Inflammatory macrophage treated with lipopolysaccharide for 4 hours (primary cell): ENCODE measurements around the gene GH1.
"Not testable (repeated sequence)": the region's sequence is repeated elsewhere in the genome, so short reads cannot be mapped to it uniquely, and the experiment has no call there.

Experiments
- DNase-seq: peaks from one replicate; pipeline ENCODE4 v3.0.0-alpha.2; 2020

The GH1 gene

DNA sequence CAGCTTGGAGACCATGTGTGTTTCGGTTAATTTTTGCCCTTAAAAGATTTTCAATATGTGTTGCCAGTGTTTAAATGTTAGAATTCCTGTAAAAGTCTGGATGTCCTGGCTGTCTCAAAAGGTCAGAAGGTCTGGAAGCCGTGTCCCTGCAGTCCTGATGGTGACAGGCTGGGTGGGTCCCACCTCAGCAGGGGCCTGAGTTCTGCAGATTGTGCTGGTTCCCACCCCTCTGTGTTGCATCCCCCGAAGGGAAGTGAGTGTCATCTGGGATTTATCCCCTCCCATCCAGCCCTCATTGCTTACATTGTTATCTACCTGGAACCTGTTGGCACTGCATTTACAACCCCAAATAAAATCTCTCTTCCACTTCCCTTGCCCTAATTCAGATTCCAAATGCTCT lies 24.6 kb downstream of the GH1 start:
- not testable (repeated sequence) for DNase-seq

DNA sequence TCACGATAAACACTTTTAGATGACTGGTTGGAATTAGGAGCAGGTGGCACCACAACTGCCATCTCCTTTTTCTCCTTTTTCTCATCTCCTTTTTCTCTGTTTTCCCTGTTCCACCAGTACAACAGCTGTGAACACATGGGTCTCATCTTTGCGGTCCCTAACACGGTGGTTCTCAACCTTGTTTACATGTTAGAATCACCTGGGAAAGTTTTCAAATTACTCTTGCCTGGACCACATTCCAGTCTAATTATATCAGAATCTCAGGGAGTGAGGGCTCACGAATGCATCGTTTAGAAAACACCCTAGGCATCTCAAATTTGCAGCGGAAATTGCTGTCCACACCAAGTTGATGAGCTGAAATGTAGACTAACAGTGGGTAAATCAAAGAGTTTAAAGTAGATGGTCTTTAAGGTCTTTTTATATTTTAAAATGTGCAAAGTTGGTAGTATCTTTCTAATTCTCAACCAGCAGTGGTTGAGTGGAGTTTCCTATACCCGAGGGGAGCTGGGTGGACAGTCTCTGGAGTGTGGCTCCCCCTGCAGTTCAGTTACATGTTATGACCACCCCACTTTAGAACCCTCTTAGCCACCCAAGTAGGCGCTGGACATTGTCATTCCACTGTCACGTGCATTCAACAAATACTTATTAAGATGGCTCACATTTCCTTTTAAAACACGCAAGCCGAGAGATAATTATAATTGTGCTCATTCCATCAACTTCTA lies 26.2 kb downstream of the GH1 start:
- not testable (repeated sequence) for DNase-seq

DNA sequence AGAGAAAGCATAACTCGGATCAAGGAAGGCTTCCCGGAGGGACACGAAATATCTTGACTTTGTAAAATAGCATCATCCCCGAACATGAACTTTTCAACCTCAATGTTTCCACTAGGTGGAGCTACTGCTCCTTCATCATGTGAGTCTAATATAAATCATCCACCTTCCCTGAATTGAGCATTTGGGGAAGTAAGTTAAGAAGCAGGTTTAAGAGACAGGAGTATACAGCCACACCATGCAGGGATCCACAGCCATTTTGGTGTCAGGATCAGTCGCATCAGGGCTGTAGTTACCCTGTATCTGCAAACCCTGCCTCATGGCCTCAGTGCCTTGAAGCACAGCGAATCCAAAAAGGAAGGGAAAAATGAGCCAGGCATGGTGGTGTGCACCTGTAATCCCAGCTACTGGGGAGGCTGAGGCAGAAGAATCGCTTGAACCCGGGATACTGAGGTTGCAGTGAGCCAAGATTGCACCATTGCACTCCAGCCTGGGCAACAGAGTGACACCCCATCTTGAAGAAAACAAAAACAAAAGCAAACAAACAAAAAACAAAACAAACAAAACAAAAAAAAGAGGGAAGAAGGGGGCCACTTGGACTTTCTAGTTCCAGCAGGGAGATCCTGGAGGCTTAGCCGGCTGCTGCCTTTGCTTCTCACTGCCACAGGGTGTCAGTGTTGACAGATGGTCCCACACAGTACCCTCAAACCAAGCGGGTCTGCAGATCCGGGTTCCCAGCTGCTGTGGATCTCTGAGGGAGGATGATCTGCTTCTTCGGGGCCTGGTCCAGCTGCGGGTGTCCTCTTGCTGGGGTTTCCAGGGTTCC lies 29.4 kb downstream of the GH1 start:
- DNase-seq, result peak; percentile 38

DNA sequence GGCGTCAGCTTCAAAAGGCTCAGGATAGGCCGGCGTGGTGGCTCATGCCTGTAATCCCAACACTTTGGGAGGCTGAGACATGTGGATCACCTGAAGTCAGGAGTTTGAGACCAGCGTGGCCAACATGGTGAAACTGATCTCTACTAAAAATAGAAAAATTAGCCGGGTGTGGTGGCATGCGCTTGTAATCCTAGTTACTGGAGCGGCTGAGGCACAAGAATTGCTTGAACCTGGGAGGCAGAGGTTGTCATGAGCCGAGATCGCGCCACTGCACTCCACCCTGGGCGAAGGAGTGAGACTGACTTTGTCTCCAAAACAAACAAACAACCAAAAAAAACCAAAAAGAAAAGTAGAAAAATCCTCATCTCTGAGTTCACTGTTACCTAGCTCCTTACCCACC lies 33.5 kb downstream of the GH1 start:
- not testable (repeated sequence) for DNase-seq

DNA sequence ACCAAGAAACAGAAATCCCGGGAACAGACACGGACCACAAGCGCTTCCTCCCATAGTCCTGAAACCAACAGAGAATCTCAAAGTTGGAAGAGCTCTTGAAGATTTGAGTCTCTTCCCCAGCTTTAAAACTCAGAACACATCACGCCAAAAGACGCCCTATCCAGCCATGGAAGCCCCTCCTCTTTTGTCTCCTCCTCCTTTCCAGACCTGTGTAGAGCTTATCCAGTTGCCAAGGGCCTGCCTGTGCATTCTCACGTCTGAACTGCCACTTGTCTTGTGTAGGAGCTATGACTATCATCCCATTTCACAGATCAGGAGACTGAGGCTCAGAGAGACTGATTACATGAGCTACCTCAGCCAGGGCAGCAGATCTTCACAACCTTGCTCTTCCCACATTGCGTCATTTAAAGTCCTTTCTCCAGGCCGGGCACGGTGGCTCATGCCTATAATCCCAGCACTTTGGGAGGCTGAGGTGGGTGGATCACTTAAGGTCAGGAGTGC lies 36.0 kb downstream of the GH1 start:
- not testable (repeated sequence) for DNase-seq

DNA sequence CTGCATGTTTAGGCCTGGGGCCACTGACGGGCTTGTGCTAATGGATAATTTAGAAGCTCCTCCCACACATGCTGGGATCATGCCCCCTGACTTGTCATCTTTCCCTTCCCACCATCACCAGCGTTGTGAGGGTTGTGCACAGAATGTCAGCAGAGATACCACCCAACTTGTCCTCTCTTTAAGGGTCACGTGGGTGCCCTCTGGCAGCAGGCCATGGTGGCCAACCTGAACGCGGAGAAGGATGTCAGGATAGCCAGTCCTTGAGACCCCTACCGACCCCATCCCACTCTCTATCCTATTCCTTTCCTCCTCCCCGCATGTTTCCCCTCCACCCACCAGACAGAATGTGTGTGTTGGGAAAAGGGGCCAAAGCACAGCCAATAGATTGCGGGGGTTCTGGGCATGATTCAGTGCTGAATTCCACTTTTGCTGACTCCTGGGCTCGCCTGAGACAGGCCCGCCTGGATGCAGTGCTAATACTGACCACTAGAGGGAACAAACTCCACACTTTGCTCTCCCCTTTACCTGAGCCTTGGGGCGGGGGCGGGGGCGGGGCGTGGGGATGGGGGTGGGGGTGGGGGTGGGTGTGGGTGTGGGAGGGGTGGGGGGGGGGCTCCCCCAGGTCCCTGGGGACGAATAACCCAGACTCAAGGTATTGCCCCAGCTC lies 36.6 kb downstream of the GH1 start, which contains the start of gene GH2:
Gene GH2, minus strand, starts transcription at position 10 of the 667 bp plus-strand sequence. CDS start 143 bp downstream, outside the sequence.
- DNase-seq, result peak; percentile 42

DNA sequence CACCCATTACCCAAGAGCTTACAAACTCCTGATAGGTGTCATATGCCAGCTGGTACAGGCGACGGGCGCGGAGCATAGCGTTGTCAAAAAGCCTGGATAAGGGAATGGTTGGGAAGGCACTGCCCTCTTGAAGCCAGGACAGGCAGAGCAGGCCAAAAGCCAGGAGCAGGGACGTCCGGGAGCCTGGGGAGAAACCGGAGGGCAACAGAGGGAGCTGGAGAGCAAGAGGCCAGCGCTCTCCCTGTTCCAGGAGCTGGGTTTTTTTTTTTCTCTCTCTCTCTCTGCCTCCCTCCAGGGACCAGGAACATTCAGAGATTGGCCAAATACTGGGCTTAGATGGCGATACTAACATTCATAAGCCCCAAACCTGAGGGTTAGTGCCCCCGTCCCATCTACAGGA lies 37.3 kb downstream of the GH1 start:
- DNase-seq, result not testable (repeated sequence)

DNA sequence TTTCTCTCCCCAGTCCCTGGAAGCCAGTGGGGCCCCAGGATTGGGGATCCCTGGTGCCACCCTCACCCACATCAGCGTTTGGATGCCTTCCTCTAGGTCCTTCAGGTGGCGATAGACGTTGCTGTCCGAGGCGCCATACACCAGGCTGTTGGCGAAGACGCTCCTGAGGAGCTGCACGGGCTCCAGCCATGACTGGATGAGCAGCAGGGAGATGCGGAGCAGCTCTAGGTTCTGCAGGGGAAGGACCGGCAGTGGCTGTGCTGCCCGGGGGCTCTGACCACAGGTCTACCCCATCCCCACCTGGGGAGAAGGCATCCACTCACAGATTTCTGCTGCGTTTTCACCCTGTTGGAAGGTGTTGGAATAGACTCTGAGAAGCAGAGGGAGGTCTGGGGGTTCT lies 37.9 kb downstream of the GH1 start:
- DNase-seq, result no peak

DNA sequence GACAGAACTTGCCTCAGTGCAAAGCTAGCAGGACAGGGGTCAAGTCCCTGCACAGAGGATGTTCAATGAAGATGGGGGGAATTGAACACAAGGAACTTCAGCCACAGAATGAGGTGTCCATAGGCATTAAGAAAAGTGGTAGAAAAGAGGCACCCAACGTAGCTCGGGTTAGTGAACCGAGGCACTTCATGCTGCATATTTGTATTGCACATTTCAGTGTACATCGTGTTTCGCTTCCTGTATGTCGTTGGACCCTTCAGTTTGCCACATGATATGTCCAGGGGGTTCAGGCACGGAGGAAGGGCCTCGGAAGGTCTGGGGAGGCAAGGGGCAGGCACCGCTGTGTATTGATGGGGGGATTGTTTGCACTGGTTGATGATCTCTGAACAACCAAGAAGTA lies 40.2 kb downstream of the GH1 start:
- DNase-seq, result not testable (repeated sequence)

DNA sequence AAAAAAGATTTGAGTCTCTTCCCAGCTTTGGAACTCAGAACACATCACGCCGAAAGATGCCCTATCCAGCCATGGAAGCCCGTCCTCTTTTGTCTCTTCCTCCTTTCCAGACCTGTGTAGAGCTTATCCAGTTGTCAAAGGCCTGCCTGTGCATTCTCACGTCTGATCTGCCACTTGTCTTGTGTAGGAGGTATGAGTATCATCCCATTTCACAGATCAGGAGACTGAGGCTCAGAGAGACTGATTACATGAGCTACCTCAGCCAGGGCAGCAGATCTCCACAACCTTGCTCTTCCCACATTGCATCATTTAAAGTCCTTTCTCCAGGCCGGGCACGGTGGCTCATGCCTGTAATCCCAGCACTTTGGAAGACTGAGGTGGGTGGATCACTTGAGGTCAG lies 43.9 kb downstream of the GH1 start:
- DNase-seq, result not testable (repeated sequence)

DNA sequence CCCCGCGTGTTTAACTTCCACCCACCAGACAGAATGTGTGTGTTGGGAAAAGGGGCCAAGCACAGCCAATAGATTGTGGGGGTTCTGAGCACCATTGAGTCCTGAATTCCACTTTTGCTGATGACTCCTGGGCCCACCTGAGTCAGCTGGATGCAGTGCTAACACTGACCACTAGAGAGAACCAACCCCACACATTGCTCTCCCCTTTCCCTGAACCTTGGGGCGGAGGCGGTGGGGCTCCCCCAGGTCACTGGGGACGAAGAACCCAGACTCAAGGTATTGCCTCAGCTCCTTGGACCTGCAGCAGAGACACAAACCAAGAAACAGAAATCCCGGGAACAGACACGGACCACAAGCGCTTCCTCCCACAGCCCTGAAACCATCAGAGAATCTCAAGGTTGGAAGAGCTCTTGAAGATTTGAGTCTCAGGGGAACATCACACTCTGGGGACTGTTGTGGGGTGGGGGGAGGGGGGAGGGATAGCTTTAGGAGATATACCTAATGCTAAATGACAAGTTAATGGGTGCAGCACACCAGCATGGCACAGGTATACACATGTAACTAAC lies 44.5 kb downstream of the GH1 start:
- not testable (repeated sequence) for DNase-seq

DNA sequence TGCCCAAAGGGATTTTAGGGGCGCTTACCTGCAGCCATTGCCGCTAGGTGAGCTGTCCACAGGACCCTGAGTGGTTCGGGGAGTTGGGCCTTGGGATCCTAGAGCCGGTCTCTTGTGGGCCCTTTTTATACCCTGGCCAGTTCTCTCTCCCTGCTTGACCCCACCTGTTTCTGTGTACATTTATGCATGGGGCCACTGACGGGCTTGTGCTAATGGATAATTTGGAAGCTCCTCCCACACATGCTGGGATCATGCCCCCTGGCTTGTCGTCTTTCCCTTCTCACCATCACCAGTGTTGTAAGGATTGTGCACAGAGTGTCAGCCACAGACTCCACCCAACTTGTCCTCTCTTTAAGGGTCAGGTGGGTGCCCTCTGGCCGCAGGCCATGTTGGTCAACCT lies 45.1 kb downstream of the GH1 start, which contains the start of gene CSH2:
Gene CSH2, minus strand, starts transcription at position 101 of the 400 bp plus-strand sequence. Its CDS starts 63 bp downstream, at position 38.
- DNase-seq, result not testable (repeated sequence)

DNA sequence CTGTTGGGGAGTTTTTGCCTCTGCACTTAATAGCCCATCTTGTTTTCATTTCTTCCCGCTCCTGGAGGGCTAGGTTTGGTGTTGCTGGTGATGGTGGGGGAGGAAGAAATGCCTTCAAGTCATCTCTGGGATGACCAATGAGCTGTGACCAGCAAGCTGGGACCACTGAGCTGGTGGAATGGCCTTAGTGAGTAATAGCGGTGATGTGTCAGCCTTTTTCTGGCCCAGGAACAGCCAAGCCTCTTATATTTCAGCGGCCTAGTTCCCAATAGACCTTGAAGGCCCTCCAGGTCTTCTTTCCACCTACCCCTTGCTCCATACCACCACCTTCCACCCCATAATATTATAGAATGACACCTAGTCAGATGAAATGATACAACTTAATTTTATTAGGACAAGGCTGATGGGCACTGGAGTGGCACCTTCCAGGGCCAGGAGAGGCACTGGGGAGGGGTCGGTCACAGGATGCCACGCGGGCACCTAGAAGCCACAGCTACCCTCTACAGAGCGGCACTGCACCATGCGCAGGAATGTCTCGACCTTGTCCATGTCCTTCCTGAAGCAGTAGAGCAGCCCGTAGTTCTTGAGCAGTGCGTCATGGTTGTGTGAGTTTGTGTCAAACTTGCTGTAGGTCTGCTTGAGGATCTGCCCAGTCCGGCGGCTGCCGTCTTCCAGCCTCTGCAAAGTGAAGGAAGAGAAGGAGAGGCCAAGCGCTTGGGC lies 46.8 kb downstream of the GH1 start:
- not testable (repeated sequence) for DNase-seq

DNA sequence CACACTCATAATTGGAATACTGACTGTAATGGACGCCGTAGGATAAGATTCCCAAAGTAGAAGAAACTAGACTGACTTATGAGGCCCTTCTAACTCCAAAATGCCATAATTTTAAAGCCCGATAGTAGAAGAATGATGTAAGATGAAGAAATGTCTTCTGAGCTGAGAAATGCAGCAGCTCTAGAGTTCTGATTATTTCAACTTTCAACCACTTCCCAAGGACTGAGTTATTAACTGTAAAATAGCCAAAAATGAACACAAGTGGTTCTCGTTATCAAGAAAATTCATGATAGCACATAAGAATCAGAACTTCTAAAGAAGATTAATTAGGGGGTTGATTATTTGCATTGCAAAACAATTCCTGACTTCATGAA lies 48.4 kb downstream of the GH1 start:
- not testable (repeated sequence) for DNase-seq

DNA sequence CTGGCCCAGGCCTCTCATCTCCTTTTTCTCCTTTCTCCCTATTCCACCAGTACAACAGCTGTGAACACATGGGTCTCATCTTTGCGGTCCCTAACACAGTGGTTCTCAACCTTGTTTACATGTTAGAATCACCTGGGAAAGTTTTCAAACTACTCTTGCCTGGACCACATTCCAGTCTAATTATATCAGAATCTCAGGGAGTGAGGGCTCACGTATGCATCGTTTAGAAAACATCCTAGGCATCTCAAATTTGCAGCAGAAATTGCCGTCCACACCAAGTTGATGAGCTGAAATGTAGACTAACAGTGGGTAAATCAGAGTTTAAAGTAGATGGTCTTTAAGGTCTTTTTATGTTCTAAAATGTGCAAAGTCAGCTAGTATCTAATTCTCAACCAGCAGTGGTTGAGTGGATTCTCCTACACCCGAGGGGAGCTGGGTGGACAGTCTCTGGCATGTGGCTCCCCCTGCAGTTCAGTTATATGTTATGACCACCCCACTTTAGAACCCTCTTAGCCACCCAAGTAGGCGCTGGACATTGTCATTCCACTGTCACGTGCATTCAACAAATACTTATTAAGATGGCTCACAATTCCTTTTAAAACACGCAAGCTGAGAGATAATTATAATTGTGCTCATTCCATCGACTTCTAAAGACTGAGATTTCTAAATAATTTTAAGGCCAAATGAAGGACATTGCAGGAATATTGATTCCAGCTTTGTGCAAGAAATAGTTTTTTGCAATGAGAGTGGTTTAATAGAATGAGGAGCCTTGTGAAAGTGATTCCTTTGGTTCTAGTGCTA lies 48.9 kb downstream of the GH1 start:
- not testable (repeated sequence) for DNase-seq
